HG03175 (cell line): Measurements from ENCODE around the gene GPR12.

Experiments used
- ATAC-seq: cut with Tn5 transposase; IDR thresholded peaks from one replicate; pipeline ENCODE4 v1.9.1; 2021; ENCODE audit warnings: mild to moderate bottlenecking, moderate library complexity; ENCODE audit not compliant: unreplicated experiment

Gene GPR12, protein sequence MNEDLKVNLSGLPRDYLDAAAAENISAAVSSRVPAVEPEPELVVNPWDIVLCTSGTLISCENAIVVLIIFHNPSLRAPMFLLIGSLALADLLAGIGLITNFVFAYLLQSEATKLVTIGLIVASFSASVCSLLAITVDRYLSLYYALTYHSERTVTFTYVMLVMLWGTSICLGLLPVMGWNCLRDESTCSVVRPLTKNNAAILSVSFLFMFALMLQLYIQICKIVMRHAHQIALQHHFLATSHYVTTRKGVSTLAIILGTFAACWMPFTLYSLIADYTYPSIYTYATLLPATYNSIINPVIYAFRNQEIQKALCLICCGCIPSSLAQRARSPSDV

DNA sequence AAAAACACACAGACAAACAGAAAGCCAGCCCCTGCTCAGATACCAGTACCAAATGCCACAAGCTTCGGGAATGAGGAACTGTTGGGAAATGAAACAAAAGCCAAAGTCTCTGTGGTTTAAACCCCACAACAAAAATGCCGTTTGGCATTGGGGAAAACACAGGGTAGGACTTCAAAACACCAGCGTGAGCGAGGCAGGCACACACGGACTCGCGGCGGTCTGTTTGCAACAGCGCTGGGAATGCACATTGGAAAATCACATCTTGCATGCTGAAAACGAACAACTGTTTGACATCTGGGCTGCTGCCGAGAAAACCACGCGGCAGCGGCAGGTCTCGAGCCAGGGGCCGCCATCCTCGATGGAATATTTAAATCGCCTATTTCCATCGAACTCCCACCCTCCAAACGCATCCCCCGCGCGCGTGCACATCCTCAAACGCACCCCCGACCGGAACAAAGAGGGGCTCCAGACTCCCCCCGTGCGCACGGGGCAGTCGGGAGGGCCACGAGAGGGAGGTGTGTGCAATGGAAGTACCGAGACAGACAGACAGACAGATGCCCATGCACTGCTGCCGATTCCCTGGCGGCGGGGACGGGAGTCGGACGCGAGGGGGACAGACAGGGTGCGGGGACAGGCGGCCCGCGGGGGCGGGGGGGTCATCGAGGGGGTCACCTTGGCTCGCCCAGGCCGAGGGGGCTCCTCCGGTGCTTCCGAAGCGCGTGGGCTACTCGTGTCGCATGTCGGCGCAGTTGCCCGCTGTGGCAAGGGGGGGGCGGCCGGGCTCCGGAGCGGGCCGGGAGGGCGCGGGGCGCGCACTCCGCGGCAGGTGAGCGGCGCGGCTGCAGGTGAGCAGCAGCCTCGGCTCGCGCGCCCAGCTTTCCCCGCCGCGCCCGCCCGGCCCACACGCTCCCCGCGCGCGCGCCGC is at the start of gene GPR12:
TSS of gene GPR12 (minus strand) at position 880 of the 925 bp plus-strand sequence. CDS start 959 bp downstream, outside the sequence.
- no peak for ATAC-seq

DNA sequence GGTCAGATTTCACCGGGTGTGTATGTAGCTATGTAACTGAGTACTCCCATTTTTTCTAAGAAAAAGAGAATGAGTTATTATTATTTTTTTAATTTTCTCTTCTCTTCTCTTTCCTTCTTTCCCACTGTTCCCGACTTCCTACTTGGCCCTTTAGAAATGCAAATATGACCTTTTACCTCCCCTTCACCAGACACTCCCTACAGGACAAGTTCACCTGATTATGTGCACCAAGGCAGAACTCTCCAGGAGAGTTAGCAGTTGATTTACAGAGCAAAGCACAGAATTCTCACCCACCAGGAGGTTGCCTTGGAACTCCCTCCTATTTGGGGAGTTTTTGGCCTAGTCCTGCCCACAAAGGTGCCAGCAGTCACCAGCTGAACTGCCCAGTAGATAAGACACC is 49.5 kb upstream of the GPR12 start:
- no peak for ATAC-seq

DNA sequence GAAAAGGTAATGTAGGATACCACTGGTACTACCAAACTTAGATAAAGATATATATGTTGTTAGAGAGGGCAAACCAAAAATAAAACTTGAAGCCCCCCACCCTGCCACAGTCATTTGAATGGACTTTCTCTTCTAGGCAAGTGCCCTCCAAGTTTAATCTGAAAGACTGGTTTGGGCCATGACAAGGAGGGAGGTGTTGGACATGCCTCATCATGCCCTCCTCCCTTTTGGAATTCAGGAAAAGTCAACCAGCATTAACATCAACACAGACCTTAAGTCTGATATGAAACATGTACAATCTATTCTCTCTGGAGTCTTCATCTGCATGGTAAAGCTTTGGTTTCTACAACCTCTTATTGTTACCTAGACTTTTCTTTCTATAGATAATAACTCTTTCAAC is 46.3 kb upstream of the GPR12 start:
- no peak for ATAC-seq

DNA sequence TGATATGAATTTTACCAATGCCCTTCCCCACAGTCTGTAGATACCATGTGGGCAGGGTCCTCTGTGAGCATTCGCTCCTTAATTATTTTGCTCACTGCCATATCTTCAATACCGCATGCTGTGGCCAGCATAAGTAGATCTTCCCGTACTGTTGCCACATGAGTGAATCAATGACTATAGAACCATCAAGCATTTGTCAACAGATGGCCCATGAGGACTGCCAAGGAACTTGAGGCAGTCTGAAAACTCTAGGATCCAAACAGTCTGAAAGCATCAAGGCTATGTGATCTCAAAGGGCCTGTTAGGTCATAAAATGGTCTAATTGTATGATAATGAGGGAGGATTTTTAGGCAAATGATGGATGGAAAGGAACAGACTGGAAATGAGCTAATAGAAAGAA is 27.4 kb upstream of the GPR12 start:
- no peak for ATAC-seq

DNA sequence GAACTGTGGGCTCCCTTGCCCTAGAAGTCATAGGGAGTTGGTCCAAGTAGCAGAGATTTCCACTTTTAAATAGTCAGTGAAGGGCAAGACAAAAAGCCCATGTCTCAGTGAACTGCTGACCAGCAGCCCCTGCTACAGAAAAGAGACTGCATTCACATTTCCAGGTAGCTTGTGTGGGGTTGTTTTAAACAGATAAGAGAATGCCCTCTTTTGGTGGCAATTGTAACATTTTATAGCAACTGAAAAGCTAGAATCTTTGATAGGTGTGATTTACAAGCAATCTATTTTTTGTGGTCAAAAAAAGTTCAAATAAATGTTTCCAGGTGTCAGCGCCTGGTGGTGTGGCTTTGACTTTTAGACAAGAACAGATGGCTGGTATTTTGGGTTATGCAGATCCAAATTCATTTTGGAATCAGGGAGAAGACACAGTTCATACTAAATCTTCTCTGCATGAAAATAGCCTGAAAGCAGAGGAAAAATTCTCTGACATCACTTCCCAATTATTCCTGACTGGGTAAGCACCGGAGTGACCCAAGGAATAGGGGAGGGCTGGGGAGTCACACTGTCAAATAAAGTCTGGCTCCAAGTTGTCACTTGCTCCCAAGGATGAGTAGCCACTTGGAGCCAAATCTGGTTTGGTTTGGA is 26.2 kb upstream of the GPR12 start:
- no peak for ATAC-seq

DNA sequence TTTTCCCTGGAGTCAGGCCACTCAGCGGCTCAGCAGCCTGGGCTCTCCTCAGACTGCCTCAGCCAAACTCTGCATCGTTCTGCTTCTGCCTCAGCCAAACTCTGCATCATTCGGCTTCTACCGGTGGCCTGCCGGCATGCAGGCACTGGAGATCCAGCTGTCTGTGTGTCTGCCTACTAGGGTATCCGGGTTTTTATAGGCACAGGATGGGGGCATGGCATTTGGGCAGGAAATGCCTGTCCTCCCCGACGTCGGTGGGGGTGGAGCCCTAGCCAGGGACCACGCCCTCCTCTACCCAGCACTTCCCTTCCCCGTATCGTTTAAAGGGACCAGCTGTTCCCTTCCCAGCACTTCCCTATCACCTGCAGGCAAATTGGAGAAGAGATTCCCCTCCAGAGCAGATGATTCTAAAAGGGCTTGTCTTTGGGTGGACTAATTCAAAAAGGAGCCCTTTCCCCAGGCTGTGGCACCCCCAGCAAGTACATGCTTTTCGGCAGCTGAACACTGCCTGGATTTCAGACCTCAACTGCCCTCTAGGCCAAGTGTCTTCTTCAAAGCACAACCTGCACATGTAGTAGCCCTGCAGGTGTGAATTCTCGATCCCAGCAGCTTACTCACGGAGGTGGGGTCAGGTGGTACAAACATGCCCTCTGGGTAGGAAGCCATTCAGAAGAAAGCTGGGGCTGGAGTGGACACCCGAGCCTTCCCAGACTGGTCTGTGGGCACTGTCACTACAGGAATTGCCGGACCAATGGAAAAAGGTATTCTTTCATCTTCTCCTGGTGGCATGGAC is 25.4 kb upstream of the GPR12 start:
- peak; percentile 49 for ATAC-seq

DNA sequence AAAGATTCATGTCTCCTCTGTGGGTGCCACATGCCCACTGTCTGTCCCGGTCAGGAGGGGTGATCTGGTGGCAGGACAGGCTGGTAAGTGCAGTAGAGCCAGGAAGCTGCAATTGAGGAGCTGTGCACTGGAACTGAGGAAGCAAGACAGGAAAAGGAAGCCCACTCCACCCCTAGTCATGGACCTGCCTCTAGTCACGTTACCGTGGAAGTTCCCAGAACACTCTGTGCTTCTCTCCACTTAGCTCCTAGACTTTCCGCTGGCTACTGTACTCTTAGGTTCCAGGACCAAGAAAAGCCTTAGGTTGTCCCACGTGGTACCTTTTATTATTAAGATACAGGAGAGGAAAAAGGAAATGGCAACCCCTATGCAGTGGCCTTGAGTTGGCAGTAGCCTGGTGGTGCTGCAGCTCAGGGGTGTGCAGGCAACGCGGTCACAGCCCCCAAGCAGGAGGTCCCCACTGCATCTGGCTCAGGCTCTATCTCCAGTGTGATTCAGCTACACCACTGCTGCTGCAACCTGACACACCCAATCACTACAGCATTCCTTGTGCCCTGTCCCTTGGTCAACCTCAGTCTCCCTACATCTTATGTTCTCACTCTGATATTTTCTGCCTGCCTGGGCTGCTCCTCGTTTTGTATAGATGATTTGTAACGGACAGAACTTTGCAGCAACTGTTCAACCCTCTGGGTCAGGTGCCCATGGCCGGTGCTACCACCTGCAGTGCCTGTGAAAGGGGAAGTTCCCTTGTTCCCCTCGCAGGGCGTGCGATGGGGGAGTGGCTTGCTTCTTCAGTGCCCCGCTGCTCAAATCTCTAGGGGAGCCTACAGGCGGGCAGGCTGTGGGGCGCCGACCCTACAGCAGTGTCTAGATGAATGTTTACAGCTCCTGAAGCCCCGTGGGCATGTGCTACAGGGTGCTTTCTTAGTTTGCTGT is 24.4 kb upstream of the GPR12 start:
- ATAC-seq, result peak; percentile 49

DNA sequence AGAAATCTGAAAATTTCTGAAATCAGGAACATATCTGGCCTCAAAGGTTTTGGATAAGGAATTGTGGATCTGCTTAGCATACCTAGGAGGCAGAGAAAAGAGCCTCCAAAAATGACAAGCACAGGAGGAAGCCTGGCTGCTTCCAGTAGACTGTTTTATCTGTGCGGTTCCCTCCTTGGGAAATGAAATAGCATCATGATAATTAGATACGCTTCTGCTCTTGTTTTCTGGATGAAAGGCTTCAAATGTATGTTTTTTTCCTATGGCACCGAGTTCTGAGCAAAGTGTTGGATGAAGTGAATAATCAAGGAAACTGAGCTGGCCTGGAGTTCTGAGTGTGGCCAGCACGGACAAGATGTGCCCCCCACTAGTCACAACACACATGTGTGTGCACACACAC is 19.8 kb upstream of the GPR12 start:
- no peak for ATAC-seq

DNA sequence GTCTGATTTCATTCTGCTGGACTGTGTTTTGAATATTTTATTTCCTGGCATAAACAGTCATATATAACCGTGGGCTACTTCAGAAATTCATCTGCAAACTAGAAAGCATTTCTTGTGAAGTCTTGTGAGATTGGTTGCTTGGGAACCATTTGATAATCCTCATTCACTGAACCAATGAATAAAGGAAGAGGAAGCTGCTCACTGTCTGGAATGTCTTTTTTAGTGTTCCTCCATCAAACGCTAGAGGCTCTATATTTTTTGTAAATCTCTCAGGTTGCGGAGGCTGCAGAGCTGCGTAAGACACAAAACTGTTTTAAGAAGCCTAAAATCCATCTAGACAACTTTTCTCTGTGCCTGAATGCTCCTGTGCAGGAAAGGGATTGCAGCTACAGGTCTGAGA is 18.7 kb upstream of the GPR12 start:
- no peak for ATAC-seq

DNA sequence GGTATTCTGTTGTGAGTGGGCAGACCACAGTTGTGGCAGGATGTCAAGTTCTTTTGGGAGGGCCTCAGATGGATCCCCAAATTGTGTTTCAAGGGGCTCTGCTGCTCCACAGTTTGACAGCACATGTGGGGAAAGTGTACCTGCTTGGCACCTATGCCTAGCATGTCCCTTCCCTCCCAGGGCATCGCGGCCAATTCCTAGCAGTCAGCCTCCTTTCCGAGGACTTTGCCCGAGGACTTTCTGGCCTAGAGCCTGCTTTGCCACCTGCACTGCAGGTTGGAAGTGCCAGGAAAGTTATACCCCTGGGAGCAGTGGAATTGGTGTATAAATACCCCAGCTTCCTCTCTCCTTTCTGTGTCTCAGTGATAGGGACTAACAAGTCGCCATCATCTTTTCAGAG is 11.9 kb upstream of the GPR12 start:
- no peak for ATAC-seq

DNA sequence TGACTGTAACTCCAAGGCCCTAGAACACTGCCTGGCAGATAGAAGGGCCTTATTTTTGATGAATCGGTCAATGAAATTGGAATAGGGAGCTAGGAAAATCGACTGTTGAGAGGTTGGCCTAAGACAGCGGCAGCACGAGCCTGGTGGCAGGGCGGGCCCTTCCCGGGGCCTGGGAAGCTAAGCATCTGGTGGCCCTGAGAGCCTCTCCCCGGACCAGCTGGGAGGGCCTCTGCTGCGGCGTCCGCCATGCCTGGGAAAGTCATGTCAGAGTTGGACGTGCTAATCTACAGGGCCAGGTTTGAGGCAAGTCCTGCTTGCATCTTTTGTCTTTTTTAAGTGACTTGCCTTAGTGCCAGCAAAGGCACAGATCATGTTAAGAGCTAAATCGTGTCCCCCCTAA is 11.2 kb upstream of the GPR12 start:
- ATAC-seq, result no peak

DNA sequence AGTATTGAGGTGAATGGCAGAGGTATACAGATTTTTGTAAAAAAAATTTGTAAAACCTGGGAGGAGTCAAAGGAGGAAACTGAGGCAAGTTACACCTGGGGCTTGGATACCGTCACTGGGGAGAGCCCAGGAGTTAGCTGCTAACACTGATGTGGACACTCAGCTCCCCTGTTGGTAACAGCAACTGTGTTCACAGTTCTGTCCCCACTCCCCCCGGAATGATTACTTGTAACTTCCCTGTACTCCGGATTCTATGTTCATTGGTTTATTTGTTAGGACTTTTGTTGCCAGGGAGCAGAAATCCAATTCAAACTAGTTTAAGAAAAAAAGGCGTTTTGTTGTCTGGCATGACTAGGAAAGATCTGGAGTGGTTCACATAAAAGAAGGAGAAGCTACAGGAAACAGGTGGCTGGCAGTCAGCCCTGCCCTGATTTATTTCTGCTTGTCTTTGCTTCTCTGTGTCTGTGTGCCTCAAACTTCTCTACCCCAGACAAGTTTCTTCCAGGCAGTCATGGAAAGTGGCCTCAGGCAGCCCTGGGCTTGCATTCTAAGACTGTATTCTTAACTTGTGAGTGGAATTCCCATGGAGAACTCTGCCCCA is 2.3 kb upstream of the GPR12 start:
- ATAC-seq, result no peak

DNA sequence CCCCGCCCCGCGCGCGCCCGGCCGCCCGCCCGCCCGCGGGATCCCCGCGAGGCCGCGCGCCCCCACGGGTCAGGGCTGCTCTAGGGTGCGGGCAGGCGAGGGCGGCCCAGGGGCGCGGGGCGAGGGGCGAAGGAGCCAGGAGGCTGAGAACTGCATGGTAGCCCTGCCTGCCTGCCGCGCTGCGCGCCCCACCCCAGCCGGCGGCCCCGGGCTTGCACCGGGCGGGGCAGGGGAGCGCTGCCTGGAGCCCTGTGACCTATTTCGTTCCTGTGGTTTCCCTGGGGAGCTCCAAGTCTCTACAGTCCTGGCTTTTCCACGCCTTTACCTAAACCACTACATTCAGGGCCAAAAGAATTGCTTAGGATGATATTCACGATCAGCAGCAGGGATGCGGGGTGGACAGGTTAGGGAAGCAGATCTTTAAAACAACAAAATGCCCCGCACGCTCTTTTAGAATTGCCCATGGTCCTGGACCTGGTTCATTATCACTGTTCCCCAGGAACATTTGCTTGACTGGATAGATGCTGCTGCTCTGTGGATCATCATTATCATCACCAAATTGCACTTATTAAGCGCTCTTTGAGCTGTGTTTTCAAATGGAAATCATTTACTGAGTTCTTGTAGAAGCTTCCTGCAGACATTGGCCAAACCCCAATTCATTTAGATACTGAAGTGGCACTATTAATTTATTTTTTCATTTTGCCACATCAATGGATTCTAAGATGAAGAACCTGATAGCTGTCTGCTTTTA is 421 bp upstream of the GPR12 start:
- ATAC-seq, result no peak

DNA sequence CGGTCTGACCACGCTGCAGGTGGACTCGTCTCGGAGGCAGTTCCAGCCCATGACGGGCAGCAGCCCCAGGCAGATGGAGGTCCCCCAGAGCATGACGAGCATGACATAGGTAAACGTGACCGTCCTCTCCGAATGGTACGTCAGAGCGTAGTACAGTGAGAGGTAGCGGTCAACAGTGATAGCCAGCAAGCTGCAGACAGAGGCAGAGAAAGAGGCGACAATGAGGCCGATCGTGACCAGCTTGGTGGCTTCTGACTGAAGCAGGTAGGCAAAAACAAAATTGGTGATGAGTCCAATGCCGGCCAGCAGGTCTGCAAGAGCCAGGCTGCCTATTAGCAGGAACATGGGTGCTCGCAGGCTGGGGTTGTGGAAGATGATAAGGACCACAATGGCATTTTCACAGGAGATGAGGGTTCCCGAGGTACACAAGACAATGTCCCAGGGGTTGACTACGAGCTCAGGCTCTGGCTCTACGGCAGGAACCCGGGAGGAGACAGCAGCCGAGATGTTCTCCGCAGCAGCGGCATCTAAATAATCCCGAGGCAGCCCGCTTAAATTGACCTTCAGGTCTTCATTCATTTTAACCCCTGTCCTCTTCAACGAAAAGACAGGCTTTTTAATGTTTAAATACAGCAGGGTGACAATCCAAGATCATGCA is 1.2 kb downstream of the GPR12 start:
- no peak for ATAC-seq

DNA sequence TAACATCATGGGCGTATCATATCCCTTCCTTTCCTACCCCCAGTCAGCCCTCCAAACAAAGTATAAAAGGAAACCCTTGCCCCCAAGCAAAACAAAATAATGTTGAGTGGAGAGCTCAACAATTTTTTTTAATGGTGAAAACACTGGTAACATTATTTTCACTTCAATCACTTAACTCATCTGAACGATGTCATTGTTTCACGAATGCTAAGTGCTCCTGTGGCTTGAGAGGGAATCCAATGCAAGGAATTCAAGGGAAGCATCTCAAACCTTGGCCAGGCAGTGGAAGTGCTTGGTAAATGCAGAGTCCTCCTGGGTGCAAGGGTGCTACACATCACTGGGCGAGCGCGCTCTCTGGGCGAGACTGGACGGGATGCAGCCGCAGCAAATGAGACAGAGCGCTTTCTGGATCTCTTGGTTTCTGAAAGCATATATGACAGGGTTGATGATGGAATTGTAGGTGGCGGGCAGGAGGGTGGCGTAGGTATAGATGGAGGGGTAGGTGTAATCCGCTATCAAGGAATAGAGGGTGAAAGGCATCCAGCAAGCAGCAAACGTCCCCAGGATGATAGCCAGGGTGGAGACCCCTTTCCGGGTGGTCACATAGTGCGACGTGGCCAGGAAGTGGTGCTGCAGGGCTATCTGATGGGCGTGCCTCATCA is 2.0 kb downstream of the GPR12 start:
- ATAC-seq, result no peak

DNA sequence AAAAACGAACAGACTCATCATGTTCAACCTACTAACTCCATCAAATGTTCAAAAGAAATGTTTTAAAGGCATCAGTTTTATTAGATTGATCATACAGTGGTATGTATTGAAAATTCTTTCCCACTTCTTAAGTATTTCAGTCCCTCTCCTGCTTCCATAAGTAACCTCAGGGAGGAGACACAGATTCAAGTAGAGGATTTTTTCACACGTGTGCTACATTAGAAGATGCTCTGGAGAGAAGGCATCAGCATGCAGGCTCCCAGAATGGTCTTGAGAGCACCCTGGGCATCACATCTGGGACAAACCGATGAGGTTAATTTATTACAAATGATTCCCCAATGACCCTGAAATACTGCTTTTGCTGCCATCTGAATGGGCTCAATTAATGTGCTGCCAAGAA is 3.6 kb downstream of the GPR12 start:
- no peak for ATAC-seq

DNA sequence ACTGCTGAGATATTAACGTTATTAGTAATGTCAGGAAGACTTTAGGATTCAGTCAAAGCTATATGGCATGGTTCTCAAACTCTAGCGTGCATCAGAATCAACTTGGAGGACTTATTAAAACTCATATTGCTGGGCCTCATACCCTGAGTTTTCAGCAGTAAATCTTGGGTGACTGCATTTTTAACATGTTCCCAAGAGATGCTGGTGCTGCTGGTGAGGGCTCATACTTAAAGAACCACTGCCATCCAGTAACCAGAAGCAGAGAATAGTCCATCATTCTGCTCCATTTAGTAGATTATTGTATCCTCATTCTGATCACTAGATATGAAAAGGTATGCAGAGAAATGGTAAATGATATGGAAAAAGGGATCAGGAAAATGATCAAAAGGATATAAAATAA is 7.9 kb downstream of the GPR12 start:
- ATAC-seq, result no peak

DNA sequence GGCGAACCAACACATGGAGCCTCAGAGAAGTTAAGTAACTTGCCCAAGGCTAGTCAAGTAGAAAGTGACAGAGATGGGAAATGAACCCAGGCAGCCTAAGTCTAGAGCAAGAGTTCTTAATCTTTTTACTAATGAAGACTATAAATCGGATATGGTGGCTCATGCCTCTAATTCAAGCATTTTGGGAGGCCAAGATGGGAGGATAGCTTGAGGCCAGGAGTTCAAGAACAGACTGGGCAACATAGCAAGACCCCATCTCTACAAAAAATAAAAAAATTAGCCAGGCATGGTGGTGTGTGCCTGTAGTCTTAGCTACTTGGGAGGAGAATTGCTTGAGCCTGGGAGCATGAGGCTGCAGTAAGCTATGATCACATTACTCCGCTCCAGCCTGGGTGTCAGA is 10.7 kb downstream of the GPR12 start:
- ATAC-seq, result no peak
